Measurements from ENCODE around the gene SOSTDC1.

Gene SOSTDC1

GRCh38 chr7:16420329-16420648 is 45.2 kb downstream of the SOSTDC1 start:
- TF ChIP-seq CTCF (IDR thresholded peaks at IDR 0.05; ENCODE audit: insufficient read depth, low read length, missing control alignments), result no peak
- DNase-seq (ENCODE audit: low read depth, low spot score), result no peak
- ChIA-PET CTCF (interaction anchor here (0.6 to 1.3 kb wide), 4 partner anchors 17 to 144 kb away, joined by 3 to 4 read pairs (median 4); no protein-coding TSS in a partner anchor), POLR2A (interaction anchor here (0.8 to 1.0 kb wide), 3 partner anchors 11 to 291 kb away, joined by 3 to 6 read pairs (median 6); no protein-coding TSS in a partner anchor)
- H3K4me3 ChIP-seq (ENCODE audit: low read depth, low read length), result peak overlapping the region; percentile 57

- ChIA-PET CTCF (interaction anchor here (0.7 to 1.3 kb wide), 3 partner anchors 16 to 145 kb away, joined by 3 to 4 read pairs (median 4); no protein-coding TSS in a partner anchor), POLR2A (interaction anchor here (0.8 to 1.0 kb wide), 2 partner anchors 74 to 290 kb away, joined by 6 read pairs; no protein-coding TSS in a partner anchor)
- no peak for DNase-seq (ENCODE audit: low read depth, low spot score)
- no peak overlapping the region for H3K4me3 ChIP-seq (ENCODE audit: low read depth, low read length)
- TF ChIP-seq CTCF (IDR thresholded peaks at IDR 0.05; ENCODE audit: insufficient read depth, low read length, missing control alignments), result no peak
Measured at GRCh38 chr7:16419859-16420258, 45.7 kb downstream of the SOSTDC1 start.

- TF ChIP-seq CTCF (IDR thresholded peaks at IDR 0.05; ENCODE audit: insufficient read depth, low read length, missing control alignments), result no peak
- POLR2A ChIA-PET, result no interaction called here
- DNase-seq (ENCODE audit: low read depth, low spot score), result no peak
- H3K4me3 ChIP-seq (ENCODE audit: low read depth, low read length), result no peak overlapping the region
- CTCF ChIA-PET, result no interaction called here
Measured at GRCh38 chr7:16419126-16419525, 46.4 kb downstream of the SOSTDC1 start.

GRCh38 chr7:16417906-16418305 is 47.6 kb downstream of the SOSTDC1 start:
- ChIA-PET POLR2A (no interaction called here), CTCF (no interaction called here)
- no peak for TF ChIP-seq CTCF (IDR thresholded peaks at IDR 0.05; ENCODE audit: insufficient read depth, low read length, missing control alignments)
- no peak for DNase-seq (ENCODE audit: low read depth, low spot score)
- no peak overlapping the region for H3K4me3 ChIP-seq (ENCODE audit: low read depth, low read length)

GRCh38 chr7:16416289-16417282 is 49.0 kb downstream of the SOSTDC1 start:
- no peak for DNase-seq (ENCODE audit: low read depth, low spot score)
- no peak for TF ChIP-seq CTCF (IDR thresholded peaks at IDR 0.05; ENCODE audit: insufficient read depth, low read length, missing control alignments)

More at GRCh38 chr7:16416289-16417282, 49.0 kb downstream of the SOSTDC1 start:
- CTCF ChIA-PET, result no interaction called here
- no peak overlapping the region for H3K4me3 ChIP-seq (ENCODE audit: low read depth, low read length)
- POLR2A ChIA-PET, result interaction anchor here (0.6 kb wide), 2 partner anchors 12 to 156 kb away, joined by 3 to 5 read pairs; no protein-coding TSS in a partner anchor

Data from AG04449 (cell line).